ENCODE data around the gene RIOX2. TPM values are rescaled to one million over a fixed set of nuclear protein-coding genes. Genes with fewer than 3 reads are reported as not detected.

Gene RIOX2
- total and polyA plus RNA-seq, 2 of the 13 experiments (the other 11 are each of a cell fraction or from before 2014, with no cell fraction given) = 19.9 to 43.3 TPM

- no peak; the same call in 1 of the 2 replicates for TF ChIP-seq TFDP2 (CRISPR knock-in tag; IDR thresholded peaks at IDR 0.05)
- TF ChIP-seq POLR2G (IDR thresholded peaks at IDR 0.05; ENCODE audit: low read depth, low read length) = peak; percentile 42; the same call in 1 of the 2 replicates
- TF ChIP-seq RBAK (CRISPR knock-in tag; IDR thresholded peaks at IDR 0.05) = no peak
- TF ChIP-seq TFAP4 (IDR thresholded peaks at IDR 0.05; ENCODE audit: borderline replicate concordance, low read depth) = peak; percentile 89
- TF ChIP-seq ZKSCAN5 (CRISPR knock-in tag; IDR thresholded peaks at IDR 0.05) = no peak
- 0 out of 2 replicates have a peak, but pooled peaks have one; percentile 12 for TF ChIP-seq ZKSCAN1 (IDR thresholded peaks at IDR 0.05; ENCODE audit: low read length)
- peak; percentile 100 for TF ChIP-seq ZNF543 (CRISPR knock-in tag; IDR thresholded peaks at IDR 0.05)
- peak; percentile 73 for TF ChIP-seq MED1 (CRISPR knock-in tag; IDR thresholded peaks at IDR 0.05)
- peak; percentile 85 for TF ChIP-seq TARDBP (CRISPR knock-in tag; IDR thresholded peaks at IDR 0.05)
- TF ChIP-seq NPAS2 (CRISPR knock-in tag; IDR thresholded peaks at IDR 0.05; ENCODE audit: borderline replicate concordance) = no peak
- TF ChIP-seq EHMT2 (IDR thresholded peaks at IDR 0.05; ENCODE audit: borderline replicate concordance, low read depth, low read length) = peak; percentile 81; the same call in 1 of the 2 replicates
- TF ChIP-seq STAT6 (CRISPR knock-in tag; IDR thresholded peaks at IDR 0.05; ENCODE audit: borderline replicate concordance) = 0 out of 2 replicates have a peak, but pooled peaks have one; percentile 54
- TF ChIP-seq ZNF576 (CRISPR knock-in tag; IDR thresholded peaks at IDR 0.05) = no peak
- no peak for TF ChIP-seq ZNF724P (CRISPR knock-in tag; IDR thresholded peaks at IDR 0.05; ENCODE audit: borderline replicate concordance)
- TF ChIP-seq NR2C2 (CRISPR knock-in tag; IDR thresholded peaks at IDR 0.05; ENCODE audit: borderline replicate concordance) = peak; percentile 91
- no peak; the same call in 1 of the 2 replicates for TF ChIP-seq ZKSCAN8 (CRISPR knock-in tag; IDR thresholded peaks at IDR 0.05; ENCODE audit: borderline replicate concordance)
- TF ChIP-seq ERF (CRISPR knock-in tag; IDR thresholded peaks at IDR 0.05) = peak; percentile 70; the same call in 1 of the 2 replicates
- no peak for TF ChIP-seq SETDB1 (CRISPR knock-in tag; IDR thresholded peaks at IDR 0.05; ENCODE audit: borderline replicate concordance)
- TF ChIP-seq HIC2 (CRISPR knock-in tag; IDR thresholded peaks at IDR 0.05; ENCODE audit: low read depth) = peak; percentile 23; the same call in 1 of the 2 replicates
Observed at GRCh38 chr3:98010194-98010882, 38.1 kb upstream of the RIOX2 start (continued).

Measured in HepG2 (cell line).